ENCODE data around the gene PAQR5.

PAQR5 gene

DNA sequence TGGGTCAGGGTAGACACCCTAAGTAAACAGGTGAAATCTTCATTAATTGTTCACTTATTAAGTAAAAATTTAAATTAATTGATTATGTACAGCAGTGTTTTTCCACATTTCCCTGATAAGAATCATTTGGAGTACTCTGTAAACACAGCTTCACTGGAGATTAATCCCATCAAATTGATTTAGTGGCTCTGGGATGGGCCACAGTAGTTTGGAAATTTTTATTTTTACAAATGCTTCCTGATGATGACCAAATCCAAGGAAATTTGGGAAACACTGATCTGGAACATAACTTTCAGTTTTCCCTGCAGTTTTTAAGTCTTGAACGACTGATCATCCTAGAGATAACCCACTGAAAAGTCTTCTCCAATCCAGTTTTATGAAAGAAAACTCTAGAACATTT lies 135.1 kb downstream of the PAQR5 start:
- Mint-ChIP-seq H3K27me3 (ENCODE audit: low read depth) (no peaks in the 10 kb centered on the region), H3K9me3 (no peaks in the 10 kb centered on the region)

DNA sequence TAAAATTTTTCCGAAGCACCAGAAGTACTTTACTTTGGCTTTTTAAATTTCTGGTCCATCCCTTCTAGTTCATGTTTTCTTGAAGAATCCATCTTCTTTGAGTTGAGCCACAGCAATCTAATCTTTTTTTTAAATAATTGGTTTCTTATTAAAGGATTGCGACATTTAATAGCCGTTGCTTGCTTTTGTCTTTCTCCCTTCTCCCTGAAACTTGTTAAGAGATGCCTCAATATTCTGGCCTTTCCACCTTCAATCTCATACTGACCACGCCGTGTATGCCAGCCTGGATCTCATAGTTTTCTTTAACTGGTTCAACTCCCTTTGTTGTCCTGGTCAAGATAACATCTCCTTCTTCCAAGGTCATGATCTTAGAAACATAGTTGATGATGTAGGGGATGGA lies 135.5 kb downstream of the PAQR5 start:
- H3K9me3 Mint-ChIP-seq: no peaks in the 10 kb centered on the region
- TF ChIP-seq, protein P1, sequence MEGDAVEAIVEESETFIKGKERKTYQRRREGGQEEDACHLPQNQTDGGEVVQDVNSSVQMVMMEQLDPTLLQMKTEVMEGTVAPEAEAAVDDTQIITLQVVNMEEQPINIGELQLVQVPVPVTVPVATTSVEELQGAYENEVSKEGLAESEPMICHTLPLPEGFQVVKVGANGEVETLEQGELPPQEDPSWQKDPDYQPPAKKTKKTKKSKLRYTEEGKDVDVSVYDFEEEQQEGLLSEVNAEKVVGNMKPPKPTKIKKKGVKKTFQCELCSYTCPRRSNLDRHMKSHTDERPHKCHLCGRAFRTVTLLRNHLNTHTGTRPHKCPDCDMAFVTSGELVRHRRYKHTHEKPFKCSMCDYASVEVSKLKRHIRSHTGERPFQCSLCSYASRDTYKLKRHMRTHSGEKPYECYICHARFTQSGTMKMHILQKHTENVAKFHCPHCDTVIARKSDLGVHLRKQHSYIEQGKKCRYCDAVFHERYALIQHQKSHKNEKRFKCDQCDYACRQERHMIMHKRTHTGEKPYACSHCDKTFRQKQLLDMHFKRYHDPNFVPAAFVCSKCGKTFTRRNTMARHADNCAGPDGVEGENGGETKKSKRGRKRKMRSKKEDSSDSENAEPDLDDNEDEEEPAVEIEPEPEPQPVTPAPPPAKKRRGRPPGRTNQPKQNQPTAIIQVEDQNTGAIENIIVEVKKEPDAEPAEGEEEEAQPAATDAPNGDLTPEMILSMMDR (IDR thresholded peaks at IDR 0.05; ENCODE audit: unreplicated experiment in 3 of 3): no peak
- H3K36me3 Mint-ChIP-seq (ENCODE audit: low read depth): peaks cover 59% of the 10 kb centered on the region
- H3K4me3 Mint-ChIP-seq: no peak overlapping the region
- H3K27me3 Mint-ChIP-seq (ENCODE audit: low read depth): no peaks in the 10 kb centered on the region
- no peak overlapping the region for H3K27ac Mint-ChIP-seq
- H3K4me1 Mint-ChIP-seq: no peaks in the 10 kb centered on the region

More for the DNA sequence above, 135.1 kb downstream of the PAQR5 start:
- Mint-ChIP-seq H3K4me1 (no peaks in the 10 kb centered on the region), H3K36me3 (ENCODE audit: low read depth) (peaks cover 62% of the 10 kb centered on the region), H3K27ac (no peak overlapping the region), H3K4me3 (no peak overlapping the region)
- TF ChIP-seq, protein P1 (IDR thresholded peaks at IDR 0.05; ENCODE audit: unreplicated experiment in 3 of 3): no peak

DNA sequence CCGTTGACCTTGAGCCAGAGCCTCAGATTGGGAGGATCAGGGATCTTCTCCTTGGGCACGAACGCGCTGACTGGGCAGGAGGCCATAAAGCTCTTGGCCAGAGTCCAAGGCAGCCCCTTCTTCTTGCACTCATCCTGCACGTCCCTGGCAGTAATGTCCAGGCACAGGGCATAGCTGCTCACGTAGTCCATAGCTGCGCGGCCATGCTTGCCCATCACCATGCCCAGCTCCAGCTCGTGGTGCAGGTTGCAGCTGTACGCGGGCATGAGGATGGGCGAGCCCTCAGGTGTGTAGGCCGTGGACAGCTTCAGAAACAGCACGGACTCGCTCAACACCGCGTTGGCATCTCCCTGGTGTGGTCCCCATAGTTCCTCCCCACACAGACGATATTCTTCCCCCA lies 136.0 kb downstream of the PAQR5 start:
- Mint-ChIP-seq H3K36me3 (ENCODE audit: low read depth) (peaks cover 63% of the 10 kb centered on the region), H3K27me3 (ENCODE audit: low read depth) (no peaks in the 10 kb centered on the region), H3K27ac (no peak overlapping the region), H3K9me3 (no peaks in the 10 kb centered on the region), H3K4me3 (no peak overlapping the region), H3K4me1 (no peaks in the 10 kb centered on the region)
- TF ChIP-seq, protein P1 (IDR thresholded peaks at IDR 0.05; ENCODE audit: unreplicated experiment in 3 of 3): no peak

DNA sequence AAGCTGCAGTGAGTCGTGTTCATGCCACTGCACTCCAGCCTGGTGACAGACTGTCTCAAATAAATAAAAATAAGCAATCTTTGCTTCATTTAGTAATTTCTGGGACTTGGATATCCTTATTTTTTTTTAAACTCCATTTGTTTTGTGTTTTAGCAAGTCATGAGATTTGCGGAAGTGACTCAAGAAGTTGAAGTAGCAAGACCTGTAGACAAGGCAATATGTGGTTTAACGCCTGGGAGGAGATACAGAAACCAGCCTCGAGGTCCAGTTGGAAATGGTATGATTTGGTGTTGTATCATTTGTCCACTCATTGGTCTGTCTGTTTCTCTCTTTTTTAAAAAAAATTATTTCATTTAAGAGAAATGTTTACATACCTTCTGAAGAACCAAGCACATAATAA lies 137.3 kb downstream of the PAQR5 start:
- no peaks in the 10 kb centered on the region for H3K4me1 Mint-ChIP-seq
- TF ChIP-seq, protein P1 (IDR thresholded peaks at IDR 0.05; ENCODE audit: unreplicated experiment in 3 of 3): no peak
- H3K27ac Mint-ChIP-seq: no peak overlapping the region
- H3K27me3 Mint-ChIP-seq (ENCODE audit: low read depth): no peaks in the 10 kb centered on the region
- no peaks in the 10 kb centered on the region for H3K9me3 Mint-ChIP-seq
- H3K4me3 Mint-ChIP-seq: no peak overlapping the region
- peaks cover 63% of the 10 kb centered on the region for H3K36me3 Mint-ChIP-seq (ENCODE audit: low read depth)

DNA sequence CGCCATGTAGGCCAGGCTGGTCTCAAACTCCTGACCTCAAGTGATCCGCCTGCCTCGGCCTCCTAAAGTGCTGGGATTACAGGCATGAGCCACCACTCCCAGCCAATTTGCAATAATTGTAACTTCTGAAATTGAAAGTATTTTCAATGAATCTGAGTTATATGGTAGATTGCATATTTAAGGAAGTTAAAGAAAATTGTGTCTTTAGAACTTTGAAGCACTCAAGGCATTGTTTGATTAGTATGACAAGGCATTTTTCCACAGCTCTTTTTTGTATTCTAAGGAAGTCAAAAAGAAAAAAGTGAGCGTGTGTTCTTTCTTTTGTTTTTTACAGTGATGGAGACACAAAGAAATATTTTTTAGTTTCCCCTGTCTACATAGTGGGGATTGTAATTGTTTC lies 138.2 kb downstream of the PAQR5 start:
- no peak overlapping the region for H3K4me3 Mint-ChIP-seq
- H3K4me1 Mint-ChIP-seq: no peaks in the 10 kb centered on the region
- no peaks in the 10 kb centered on the region for H3K27me3 Mint-ChIP-seq (ENCODE audit: low read depth)
- TF ChIP-seq, protein P1 (IDR thresholded peaks at IDR 0.05; ENCODE audit: unreplicated experiment in 3 of 3): no peak
- no peak overlapping the region for H3K27ac Mint-ChIP-seq
- H3K36me3 Mint-ChIP-seq (ENCODE audit: low read depth): peaks cover 56% of the 10 kb centered on the region
- no peaks in the 10 kb centered on the region for H3K9me3 Mint-ChIP-seq

DNA sequence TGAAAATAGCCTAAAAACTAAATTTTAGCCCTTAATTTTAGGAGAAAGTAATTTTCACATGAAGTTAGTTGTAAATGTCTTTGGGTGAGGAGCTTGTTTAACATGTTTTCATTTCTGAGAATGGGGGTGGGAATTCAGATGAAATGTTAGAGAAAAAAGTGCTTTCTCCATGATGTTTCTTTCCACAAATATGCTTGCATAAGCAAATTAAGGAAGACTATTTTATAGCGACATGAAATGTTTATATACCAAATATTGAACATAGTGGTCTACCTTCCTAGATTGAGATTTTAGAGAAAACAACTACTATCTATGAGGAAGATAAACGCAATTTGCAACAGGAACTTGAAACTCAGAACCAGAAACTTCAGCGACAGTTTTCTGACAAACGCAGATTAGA lies 140.9 kb downstream of the PAQR5 start:
- Mint-ChIP-seq H3K9me3 (no peaks in the 10 kb centered on the region), H3K4me3 (no peak overlapping the region), H3K27me3 (ENCODE audit: low read depth) (no peaks in the 10 kb centered on the region), H3K36me3 (ENCODE audit: low read depth) (peaks cover 49% of the 10 kb centered on the region), H3K27ac (no peak overlapping the region), H3K4me1 (no peaks in the 10 kb centered on the region)
- TF ChIP-seq, protein P1 (IDR thresholded peaks at IDR 0.05; ENCODE audit: unreplicated experiment in 3 of 3): no peak
